ENCODE measurements around the gene PCDHA1.

PCDHA1 gene

DNA sequence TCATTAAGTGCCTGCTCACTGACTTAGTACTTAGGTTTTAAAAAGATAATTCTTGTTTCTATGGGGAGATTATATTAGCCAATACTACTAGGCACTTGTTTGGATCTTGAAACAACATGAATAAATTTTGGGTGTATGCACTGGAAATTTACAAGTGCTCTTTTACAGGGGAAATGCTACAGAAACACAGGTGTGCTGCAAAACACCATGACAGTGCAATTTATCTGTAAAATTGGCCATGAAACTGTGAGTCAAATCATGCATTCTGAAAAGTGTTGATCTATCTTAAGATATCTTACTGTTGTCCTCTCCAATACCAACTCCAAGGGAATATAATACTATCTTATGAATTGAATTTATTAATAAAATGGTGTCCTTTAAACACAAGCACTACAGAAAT, 253.1 kb downstream of the PCDHA1 start:
- TF ChIP-seq, protein P1, sequence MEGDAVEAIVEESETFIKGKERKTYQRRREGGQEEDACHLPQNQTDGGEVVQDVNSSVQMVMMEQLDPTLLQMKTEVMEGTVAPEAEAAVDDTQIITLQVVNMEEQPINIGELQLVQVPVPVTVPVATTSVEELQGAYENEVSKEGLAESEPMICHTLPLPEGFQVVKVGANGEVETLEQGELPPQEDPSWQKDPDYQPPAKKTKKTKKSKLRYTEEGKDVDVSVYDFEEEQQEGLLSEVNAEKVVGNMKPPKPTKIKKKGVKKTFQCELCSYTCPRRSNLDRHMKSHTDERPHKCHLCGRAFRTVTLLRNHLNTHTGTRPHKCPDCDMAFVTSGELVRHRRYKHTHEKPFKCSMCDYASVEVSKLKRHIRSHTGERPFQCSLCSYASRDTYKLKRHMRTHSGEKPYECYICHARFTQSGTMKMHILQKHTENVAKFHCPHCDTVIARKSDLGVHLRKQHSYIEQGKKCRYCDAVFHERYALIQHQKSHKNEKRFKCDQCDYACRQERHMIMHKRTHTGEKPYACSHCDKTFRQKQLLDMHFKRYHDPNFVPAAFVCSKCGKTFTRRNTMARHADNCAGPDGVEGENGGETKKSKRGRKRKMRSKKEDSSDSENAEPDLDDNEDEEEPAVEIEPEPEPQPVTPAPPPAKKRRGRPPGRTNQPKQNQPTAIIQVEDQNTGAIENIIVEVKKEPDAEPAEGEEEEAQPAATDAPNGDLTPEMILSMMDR (IDR thresholded peaks at IDR 0.05; ENCODE audit: low read depth, low read length, missing control alignments): no peak
- in situ Hi-C loops (cut with HindIII; ENCODE audit: low pct_ligation_motif_present, low sequenced_read_pairs): no loop called here
- H3K27ac ChIP-seq: no peak overlapping the region
- H3K27me3 ChIP-seq (replicated peaks): no peaks in the 10 kb centered on the region
- H3K4me3 ChIP-seq (ENCODE audit: low read depth, low read length): no peak overlapping the region
- H3K36me3 ChIP-seq (replicated peaks): no peaks in the 10 kb centered on the region
- no peak for DNase-seq

DNA sequence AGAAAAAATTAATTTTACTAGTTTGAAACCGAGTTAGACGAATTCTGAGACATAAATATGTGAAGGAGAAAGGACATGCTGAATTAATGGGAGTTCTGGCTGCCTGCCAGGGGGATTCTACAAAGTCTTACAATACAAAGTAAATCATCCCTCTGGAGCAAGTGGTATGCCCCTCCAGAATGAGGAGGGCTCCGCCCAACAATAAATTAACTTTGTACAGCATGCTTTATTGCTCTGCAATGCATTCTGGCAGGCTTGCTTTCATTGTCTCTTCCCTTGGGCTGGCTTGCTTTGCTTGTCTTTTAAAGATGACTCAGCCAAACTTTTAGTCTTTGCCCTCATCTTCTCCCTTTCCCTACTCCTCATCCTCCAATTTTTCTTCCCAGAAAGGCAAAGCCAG, 253.6 kb downstream of the PCDHA1 start:
- H3K27ac ChIP-seq: no peak overlapping the region
- H3K36me3 ChIP-seq (replicated peaks): no peaks in the 10 kb centered on the region
- no peaks in the 10 kb centered on the region for H3K27me3 ChIP-seq (replicated peaks)
- TF ChIP-seq, protein P1 (IDR thresholded peaks at IDR 0.05; ENCODE audit: low read depth, low read length, missing control alignments): no peak
- in situ Hi-C loops (cut with HindIII; ENCODE audit: low pct_ligation_motif_present, low sequenced_read_pairs): no loop called here
- DNase-seq: no peak
- H3K4me3 ChIP-seq (ENCODE audit: low read depth, low read length): no peak overlapping the region

DNA sequence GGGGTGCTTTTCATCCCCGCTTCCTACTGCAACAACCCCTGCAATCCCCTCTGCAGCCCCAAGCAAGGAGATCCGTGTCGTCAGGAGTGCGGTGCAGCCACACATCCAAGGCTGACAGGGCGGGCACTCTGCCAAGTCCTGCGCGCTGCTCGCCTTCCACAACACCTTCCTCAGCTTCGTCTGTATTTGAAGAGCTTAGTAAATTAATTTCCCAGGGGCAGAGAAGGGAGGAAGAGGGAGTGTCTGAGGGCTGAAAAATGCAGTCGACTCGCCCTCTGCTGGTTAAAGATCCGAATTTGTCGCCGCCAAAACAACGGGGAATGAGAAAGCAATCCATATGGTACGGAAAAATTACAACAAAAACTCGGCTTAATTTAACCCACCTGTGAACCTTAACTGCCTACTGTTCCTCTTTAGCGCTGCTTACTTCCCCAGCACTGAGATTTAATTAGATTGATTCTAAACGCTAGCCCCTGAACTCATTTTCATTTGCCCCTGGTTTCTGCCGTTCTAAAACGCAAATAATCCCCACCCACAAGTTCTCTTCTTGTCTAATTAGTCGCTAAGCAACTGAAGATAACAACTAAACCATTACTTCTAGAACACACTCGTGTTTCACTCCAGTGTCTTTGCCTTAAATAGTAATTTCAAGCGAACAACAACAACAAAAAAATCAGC, 254.3 kb downstream of the PCDHA1 start:
- in situ Hi-C loops (cut with HindIII; ENCODE audit: low pct_ligation_motif_present, low sequenced_read_pairs): no loop called here
- Histone ChIP-seq H3K27me3 (replicated peaks) (no peaks in the 10 kb centered on the region), H3K4me3 (ENCODE audit: low read depth, low read length) (no peak overlapping the region), H3K27ac (no peak overlapping the region), H3K36me3 (replicated peaks) (no peaks in the 10 kb centered on the region)
- TF ChIP-seq, protein P1 (IDR thresholded peaks at IDR 0.05; ENCODE audit: low read depth, low read length, missing control alignments): no peak
- DNase-seq: no peak

DNA sequence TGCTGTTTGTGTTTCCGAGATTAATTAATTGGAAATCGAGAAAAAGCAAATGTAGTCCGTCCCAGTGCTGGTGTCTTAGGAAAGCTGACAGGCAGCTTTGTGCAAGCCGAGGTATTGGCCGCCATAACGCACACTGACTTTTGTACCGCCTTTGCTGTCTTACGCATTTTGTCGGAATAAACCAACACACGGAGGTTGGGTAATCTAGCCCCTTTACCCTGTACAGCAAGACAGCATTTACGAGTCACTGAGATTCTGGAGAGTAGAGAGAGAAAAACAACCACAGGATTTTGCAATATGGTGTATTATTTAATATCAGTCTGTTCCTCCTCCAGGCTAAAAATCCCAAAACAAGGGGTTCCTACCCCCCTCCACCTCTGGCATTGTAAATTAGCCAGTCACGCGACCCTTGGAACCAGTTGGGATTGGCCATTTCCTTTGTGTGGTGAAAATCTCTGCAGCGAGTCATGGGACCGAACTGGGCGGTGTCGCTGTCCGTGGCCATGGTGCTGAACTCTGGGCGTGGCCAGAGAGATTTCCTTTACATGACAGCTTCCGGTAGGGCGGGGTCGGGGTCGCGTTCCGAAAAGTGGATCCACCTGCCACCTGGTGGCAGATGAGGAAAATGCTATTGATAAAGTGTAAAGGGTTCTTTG, 255.0 kb downstream of the PCDHA1 start:
- TF ChIP-seq, protein P1 (IDR thresholded peaks at IDR 0.05; ENCODE audit: low read depth, low read length, missing control alignments): peak; percentile 53
- H3K36me3 ChIP-seq (replicated peaks): no peaks in the 10 kb centered on the region
- in situ Hi-C loops (cut with HindIII; ENCODE audit: low pct_ligation_motif_present, low sequenced_read_pairs): no loop called here
- no peak overlapping the region for H3K4me3 ChIP-seq (ENCODE audit: low read depth, low read length)
- H3K27me3 ChIP-seq (replicated peaks): no peaks in the 10 kb centered on the region
- no peak overlapping the region for H3K27ac ChIP-seq
- peak; percentile 60 for DNase-seq

DNA sequence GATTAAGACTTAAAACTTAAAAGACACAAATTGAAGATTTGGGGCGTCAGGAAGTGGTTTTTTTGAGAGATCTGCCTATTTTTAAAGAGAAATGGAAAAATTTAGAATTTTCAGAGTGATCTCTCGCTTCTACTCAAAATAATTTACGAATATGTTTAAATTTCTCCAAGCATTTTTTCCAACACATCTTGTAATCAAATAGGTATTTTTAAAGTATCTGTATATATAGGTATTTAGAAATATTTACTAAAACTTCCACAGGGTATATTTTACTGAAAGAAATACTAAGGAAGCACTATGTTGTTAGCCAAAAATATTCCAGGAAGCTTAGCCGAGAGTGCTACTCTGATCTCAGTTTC, 255.5 kb downstream of the PCDHA1 start:
- H3K27ac ChIP-seq: no peak overlapping the region
- in situ Hi-C loops (cut with HindIII; ENCODE audit: low pct_ligation_motif_present, low sequenced_read_pairs): no loop called here
- no peak for DNase-seq
- TF ChIP-seq, protein P1 (IDR thresholded peaks at IDR 0.05; ENCODE audit: low read depth, low read length, missing control alignments): no peak
- H3K27me3 ChIP-seq (replicated peaks): no peaks in the 10 kb centered on the region
- H3K36me3 ChIP-seq (replicated peaks): no peaks in the 10 kb centered on the region
- no peak overlapping the region for H3K4me3 ChIP-seq (ENCODE audit: low read depth, low read length)
